ENCODE results near the gene CD80. TPM values are rescaled to one million over a fixed set of nuclear protein-coding genes. Genes with fewer than 3 reads are reported as not detected.

Gene CD80
- total and polyA plus RNA-seq, 9 of the 15 experiments (the other 6 are each of a cell fraction or from before 2014, with no cell fraction given): 3.0 to 8.2 (median 5.7) TPM

GRCh38 chr3:119498186-119499011 lies 61.0 kb downstream of the CD80 start, which contains the start of gene TIMMDC1 (continued):
- peak; percentile 44 to 62 for TF ChIP-seq MNT (conservative IDR thresholded peaks at IDR 0.05)
- peak; percentile 65; the same call in 1 of the 2 replicates for TF ChIP-seq GTF2F1 (IDR thresholded peaks at IDR 0.05; ENCODE audit: low read depth, low read length)
- TF ChIP-seq TAF9B (IDR thresholded peaks at IDR 0.05; ENCODE audit: partially characterized antibody): peak; percentile 69
- 0 out of 4 replicates have a peak, but pooled peaks of 1 of the 2 experiments have one; percentile 40 for TF ChIP-seq ZMIZ1 (IDR thresholded peaks at IDR 0.05; ENCODE audit: low read depth in 2 of 2, low read length in 2 of 2)
- TF ChIP-seq POLR2G (IDR thresholded peaks at IDR 0.05; ENCODE audit: low read depth, low read length): peak; percentile 91
- TF ChIP-seq POLR2AphosphoS2 (IDR thresholded peaks at IDR 0.05; ENCODE audit: low read length): 0 out of 2 replicates have a peak, but pooled peaks have one; percentile 44
- TF ChIP-seq PML (IDR thresholded peaks at IDR 0.05; ENCODE audit: low read length): peak; percentile 47; the same call in 1 of the 2 replicates
- TF ChIP-seq HCFC1 (IDR thresholded peaks at IDR 0.05; ENCODE audit: low read depth, low read length): peak; percentile 85
- peak; percentile 20 to 52; a peak in 2 of 4 replicates for TF ChIP-seq FOXK2 (conservative IDR thresholded peaks at IDR 0.05 in 1 of 2, IDR thresholded peaks at IDR 0.05 in 1 of 2; ENCODE audit: low read depth in 2 of 2)
- TF ChIP-seq CBX3 (IDR thresholded peaks at IDR 0.05; ENCODE audit: borderline replicate concordance in 1 of 2, low read length in 2 of 2): peak in 1 of 2 experiments; percentile 35; a peak in 1 of 3 replicates
- no peak for TF ChIP-seq SNIP1 (IDR thresholded peaks at IDR 0.05; ENCODE audit: low read depth)
- 0 out of 2 replicates have a peak, but pooled peaks have one; percentile 47 for TF ChIP-seq ZNF431 (CRISPR knock-in tag; IDR thresholded peaks at IDR 0.05)
- 0 out of 2 replicates have a peak, but pooled peaks have one; percentile 6 for TF ChIP-seq NCOR1 (IDR thresholded peaks at IDR 0.05)
- TF ChIP-seq ELF4 (CRISPR knock-in tag; IDR thresholded peaks at IDR 0.05): peak; percentile 9; the same call in 1 of the 2 replicates
- no peak for TF ChIP-seq KLF13 (tag; IDR thresholded peaks at IDR 0.05; ENCODE audit: borderline replicate concordance, low read depth)
- peak in 1 of 2 experiments; percentile 62; a peak in 1 of 4 replicates for TF ChIP-seq ZNF639 (CRISPR knock-in tag; conservative IDR thresholded peaks at IDR 0.05 in 1 of 2, IDR thresholded peaks at IDR 0.05 in 1 of 2)
- TF ChIP-seq CHD1 (IDR thresholded peaks at IDR 0.05; ENCODE audit: low read length): peak; percentile 40
- peak; percentile 51 for TF ChIP-seq CCNT2 (IDR thresholded peaks at IDR 0.05; ENCODE audit: borderline replicate concordance, extremely low read depth, insufficient read length, low read depth, low read length)
- no peak for TF ChIP-seq ATF1 (CRISPR knock-in tag; IDR thresholded peaks at IDR 0.05)
- peak; percentile 90 for TF ChIP-seq ATF1 (tag; IDR thresholded peaks at IDR 0.05)

Measured in K562 (cell line).